ENCODE measurements around the gene FSCN2.
"Not testable (repeated sequence)": the region's sequence is repeated elsewhere in the genome, so short reads cannot be mapped to it uniquely, and the experiment has no call there.

- not testable (repeated sequence) for TF ChIP-seq POLR2A, CTCF (IDR thresholded peaks at IDR 0.05)
Measured at GRCh38 chr17:81531013-81531412, 2.8 kb downstream of the FSCN2 start.
